ENCODE data around the gene NFAM1.
A peak's percentile ranks its signal among the peaks of the same experiment; 100 is the strongest.

Gene NFAM1

GRCh38 chr22:42432020-42432596 is at the start of gene NFAM1:
Gene NFAM1 (minus strand): TSS chr22:42432403. CDS start chr22:42432357, 46 bp downstream.
- no peak for DNase-seq (ENCODE audit: low read depth in 2 of 2)

- DNase-seq (ENCODE audit: low read depth in 2 of 2): no peak
Measured at GRCh38 chr22:42475122-42475521, 42.9 kb upstream of the NFAM1 start.

GRCh38 chr22:42473484-42474193 is 41.4 kb upstream of the NFAM1 start:
- no peak for DNase-seq (ENCODE audit: low read depth in 2 of 2)

- DNase-seq (ENCODE audit: low read depth in 2 of 2): no peak
Measured at GRCh38 chr22:42472671-42473070, 40.5 kb upstream of the NFAM1 start.

- DNase-seq (ENCODE audit: low read depth in 2 of 2): no peak
Measured at GRCh38 chr22:42471441-42471840, 39.2 kb upstream of the NFAM1 start.

- no peak for DNase-seq (ENCODE audit: low read depth in 2 of 2)
Measured at GRCh38 chr22:42470366-42471082, 38.3 kb upstream of the NFAM1 start.

GRCh38 chr22:42468841-42469240 is 36.6 kb upstream of the NFAM1 start:
- no peak for DNase-seq (ENCODE audit: low read depth in 2 of 2)

GRCh38 chr22:42462016-42462415 is 29.8 kb upstream of the NFAM1 start:
- no peak for DNase-seq (ENCODE audit: low read depth in 2 of 2)

- no peak for DNase-seq (ENCODE audit: low read depth in 2 of 2)
Measured at GRCh38 chr22:42461511-42461910, 29.3 kb upstream of the NFAM1 start.

GRCh38 chr22:42459287-42460063 is 27.3 kb upstream of the NFAM1 start:
- DNase-seq (ENCODE audit: low read depth in 2 of 2): no peak

GRCh38 chr22:42452916-42453315 is 20.7 kb upstream of the NFAM1 start:
- DNase-seq (ENCODE audit: low read depth in 2 of 2): no peak

GRCh38 chr22:42452456-42452855 is 20.3 kb upstream of the NFAM1 start:
- no peak for DNase-seq (ENCODE audit: low read depth in 2 of 2)

GRCh38 chr22:42451499-42452145 is 19.4 kb upstream of the NFAM1 start:
- no peak for DNase-seq (ENCODE audit: low read depth in 2 of 2)

- DNase-seq (ENCODE audit: low read depth in 2 of 2): no peak
Measured at GRCh38 chr22:42450862-42451261, 18.7 kb upstream of the NFAM1 start.

GRCh38 chr22:42446151-42446550 is 13.9 kb upstream of the NFAM1 start:
- DNase-seq (ENCODE audit: low read depth in 2 of 2): no peak

- peak; percentile 33 to 52 for DNase-seq (ENCODE audit: low read depth in 2 of 2)
Measured at GRCh38 chr22:42444077-42444904, 12.1 kb upstream of the NFAM1 start.

- no peak for DNase-seq (ENCODE audit: low read depth in 2 of 2)
Measured at GRCh38 chr22:42443240-42444076, 11.3 kb upstream of the NFAM1 start.

GRCh38 chr22:42442748-42443147 is 10.5 kb upstream of the NFAM1 start:
- DNase-seq (ENCODE audit: low read depth in 2 of 2): no peak

GRCh38 chr22:42440728-42441127 is 8.5 kb upstream of the NFAM1 start:
- DNase-seq (ENCODE audit: low read depth in 2 of 2): no peak
